Measurements from ENCODE around the gene LRP2BP. TPM values are rescaled to one million over a fixed set of nuclear protein-coding genes. Genes with fewer than 3 reads are reported as not detected.

The LRP2BP gene
- total and polyA plus RNA-seq, 2 of the 13 experiments (the other 11 are each of a cell fraction or from before 2014, with no cell fraction given): 0.22 to 0.29 TPM

GRCh38 chr4:185395956-185396723, 416 bp upstream of the LRP2BP start (continued):
- TF ChIP-seq, protein P1, sequence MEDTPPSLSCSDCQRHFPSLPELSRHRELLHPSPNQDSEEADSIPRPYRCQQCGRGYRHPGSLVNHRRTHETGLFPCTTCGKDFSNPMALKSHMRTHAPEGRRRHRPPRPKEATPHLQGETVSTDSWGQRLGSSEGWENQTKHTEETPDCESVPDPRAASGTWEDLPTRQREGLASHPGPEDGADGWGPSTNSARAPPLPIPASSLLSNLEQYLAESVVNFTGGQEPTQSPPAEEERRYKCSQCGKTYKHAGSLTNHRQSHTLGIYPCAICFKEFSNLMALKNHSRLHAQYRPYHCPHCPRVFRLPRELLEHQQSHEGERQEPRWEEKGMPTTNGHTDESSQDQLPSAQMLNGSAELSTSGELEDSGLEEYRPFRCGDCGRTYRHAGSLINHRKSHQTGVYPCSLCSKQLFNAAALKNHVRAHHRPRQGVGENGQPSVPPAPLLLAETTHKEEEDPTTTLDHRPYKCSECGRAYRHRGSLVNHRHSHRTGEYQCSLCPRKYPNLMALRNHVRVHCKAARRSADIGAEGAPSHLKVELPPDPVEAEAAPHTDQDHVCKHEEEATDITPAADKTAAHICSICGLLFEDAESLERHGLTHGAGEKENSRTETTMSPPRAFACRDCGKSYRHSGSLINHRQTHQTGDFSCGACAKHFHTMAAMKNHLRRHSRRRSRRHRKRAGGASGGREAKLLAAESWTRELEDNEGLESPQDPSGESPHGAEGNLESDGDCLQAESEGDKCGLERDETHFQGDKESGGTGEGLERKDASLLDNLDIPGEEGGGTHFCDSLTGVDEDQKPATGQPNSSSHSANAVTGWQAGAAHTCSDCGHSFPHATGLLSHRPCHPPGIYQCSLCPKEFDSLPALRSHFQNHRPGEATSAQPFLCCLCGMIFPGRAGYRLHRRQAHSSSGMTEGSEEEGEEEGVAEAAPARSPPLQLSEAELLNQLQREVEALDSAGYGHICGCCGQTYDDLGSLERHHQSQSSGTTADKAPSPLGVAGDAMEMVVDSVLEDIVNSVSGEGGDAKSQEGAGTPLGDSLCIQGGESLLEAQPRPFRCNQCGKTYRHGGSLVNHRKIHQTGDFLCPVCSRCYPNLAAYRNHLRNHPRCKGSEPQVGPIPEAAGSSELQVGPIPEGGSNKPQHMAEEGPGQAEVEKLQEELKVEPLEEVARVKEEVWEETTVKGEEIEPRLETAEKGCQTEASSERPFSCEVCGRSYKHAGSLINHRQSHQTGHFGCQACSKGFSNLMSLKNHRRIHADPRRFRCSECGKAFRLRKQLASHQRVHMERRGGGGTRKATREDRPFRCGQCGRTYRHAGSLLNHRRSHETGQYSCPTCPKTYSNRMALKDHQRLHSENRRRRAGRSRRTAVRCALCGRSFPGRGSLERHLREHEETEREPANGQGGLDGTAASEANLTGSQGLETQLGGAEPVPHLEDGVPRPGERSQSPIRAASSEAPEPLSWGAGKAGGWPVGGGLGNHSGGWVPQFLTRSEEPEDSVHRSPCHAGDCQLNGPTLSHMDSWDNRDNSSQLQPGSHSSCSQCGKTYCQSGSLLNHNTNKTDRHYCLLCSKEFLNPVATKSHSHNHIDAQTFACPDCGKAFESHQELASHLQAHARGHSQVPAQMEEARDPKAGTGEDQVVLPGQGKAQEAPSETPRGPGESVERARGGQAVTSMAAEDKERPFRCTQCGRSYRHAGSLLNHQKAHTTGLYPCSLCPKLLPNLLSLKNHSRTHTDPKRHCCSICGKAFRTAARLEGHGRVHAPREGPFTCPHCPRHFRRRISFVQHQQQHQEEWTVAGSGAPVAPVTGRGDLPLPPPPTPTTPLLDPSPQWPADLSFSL (CRISPR knock-in tag; IDR thresholded peaks at IDR 0.05): no peak
- TF ChIP-seq CBX2 (IDR thresholded peaks at IDR 0.05; ENCODE audit: low read depth, low read length) (no peak), CBX2 (CRISPR knock-in tag; IDR thresholded peaks at IDR 0.05; ENCODE audit: low read depth) (no peak; the same call in 1 of the 2 replicates), SETDB1 (CRISPR knock-in tag; IDR thresholded peaks at IDR 0.05; ENCODE audit: borderline replicate concordance) (no peak; the same call in 1 of the 2 replicates), POLR2G (IDR thresholded peaks at IDR 0.05; ENCODE audit: low read depth, low read length) (peak; percentile 82), ZNF446 (CRISPR knock-in tag; IDR thresholded peaks at IDR 0.05) (peak; percentile 84; the same call in 1 of the 2 replicates), SMYD3 (CRISPR knock-in tag; IDR thresholded peaks at IDR 0.05) (peak; percentile 92), ELK4 (CRISPR knock-in tag; IDR thresholded peaks at IDR 0.05; ENCODE audit: borderline replicate concordance) (peak; percentile 60; the same call in 1 of the 2 replicates), ZNF850 (CRISPR knock-in tag; conservative IDR thresholded peaks at IDR 0.05) (no peak), SOX13 (IDR thresholded peaks at IDR 0.05) (no peak), SOX13 (CRISPR knock-in tag; conservative IDR thresholded peaks at IDR 0.05 in 1 of 2, IDR thresholded peaks at IDR 0.05 in 1 of 2) (peak in 1 of 2 experiments; percentile 25; a peak in 1 of 4 replicates), ZBTB7B (CRISPR knock-in tag; IDR thresholded peaks at IDR 0.05) (peak; percentile 82), THYN1 (CRISPR knock-in tag; IDR thresholded peaks at IDR 0.05; ENCODE audit: borderline replicate concordance, low read depth) (0 out of 2 replicates have a peak, but pooled peaks have one; percentile 88), ZFX (CRISPR knock-in tag; IDR thresholded peaks at IDR 0.05; ENCODE audit: low read depth) (no peak; the same call in 1 of the 2 replicates), ZNF557 (CRISPR knock-in tag; IDR thresholded peaks at IDR 0.05) (peak; percentile 97), SKI (IDR thresholded peaks at IDR 0.05; ENCODE audit: partially characterized antibody) (peak; percentile 24), SALL2 (CRISPR knock-in tag; IDR thresholded peaks at IDR 0.05) (no peak; the same call in none of the 2 replicates), TMF1 (CRISPR knock-in tag; IDR thresholded peaks at IDR 0.05; ENCODE audit: low read depth) (peak; percentile 95), CBFB (CRISPR knock-in tag; IDR thresholded peaks at IDR 0.05) (peak; percentile 21; the same call in 1 of the 2 replicates), MXI1 (IDR thresholded peaks at IDR 0.05; ENCODE audit: borderline replicate concordance, low read depth, low read length) (peak; percentile 88), TCF12 (IDR thresholded peaks at IDR 0.05) (no peak), TCF12 (CRISPR knock-in tag; IDR thresholded peaks at IDR 0.05) (0 out of 2 replicates have a peak, but pooled peaks have one; percentile 52)

Data from HepG2 (cell line).